ENCODE data around the gene GUCA2A.

The GUCA2A gene

GRCh38 chr1:42173961-42174735 is 9.6 kb upstream of the GUCA2A start:
- Histone ChIP-seq H3K4ac (ENCODE audit: low read length) (no peak overlapping the region), H3K4me1 (ENCODE audit: control insufficient read depth in 2 of 2, insufficient read depth in 1 of 2, low read depth in 1 of 2, low read length in 2 of 2) (peaks cover 5% of the 10 kb centered on the region in 2 donors), H3K4me3 (ENCODE audit: low read length in 2 of 2) (no peak overlapping the region), H4K8ac (ENCODE audit: low read depth, low read length) (no peak overlapping the region), H2BK120ac (ENCODE audit: low read depth, low read length) (no peak overlapping the region), H2BK15ac (ENCODE audit: low read length) (no peak overlapping the region), H3K9me3 (replicated peaks in 1 of 2; ENCODE audit: control insufficient read depth in 2 of 2, insufficient read depth in 1 of 2, low read depth in 1 of 2, low read length in 2 of 2) (no peaks in the 10 kb centered on the region), H4K91ac (ENCODE audit: low read depth, low read length, poor library complexity) (no peak overlapping the region), H3K9ac (ENCODE audit: low read depth, low read length, poor library complexity) (no peak overlapping the region), H2BK12ac (ENCODE audit: low read length) (no peak overlapping the region), H3K18ac (ENCODE audit: low read length) (no peak overlapping the region), H3K79me1 (ENCODE audit: low read depth, low read length) (no peaks in the 10 kb centered on the region), H3K36me3 (replicated peaks in 1 of 2; ENCODE audit: control insufficient read depth in 2 of 2, insufficient read depth in 2 of 2, low read length in 2 of 2) (peaks cover 0 to 12% of the 10 kb centered on the region in 2 donors), H3K27ac (replicated peaks; ENCODE audit: low read length) (no peak overlapping the region), H3K4me2 (ENCODE audit: insufficient read depth, low read length, poor library complexity, severe bottlenecking) (no peak overlapping the region), H3K14ac (ENCODE audit: low read length) (no peak overlapping the region), H2BK5ac (ENCODE audit: low read length) (no peak overlapping the region), H3K27me3 (ENCODE audit: control insufficient read depth in 3 of 3, insufficient read depth in 3 of 3, low read depth in 1 of 3, low read length in 3 of 3) (no peaks in the 10 kb centered on the region), H3K23ac (ENCODE audit: low read depth, low read length, poor library complexity) (no peak overlapping the region), H2AFZ (ENCODE audit: low read length) (no peak overlapping the region), H2AK5ac (ENCODE audit: low read depth, low read length) (no peak overlapping the region)
- WGBS, 2 donors (ENCODE audit: extremely low coverage in 2 of 2, insufficient read length in 2 of 2, insufficient replicate concordance in 1 of 2): no CpG with 5 or more reads among the region's 8 CpGs
- no peak for DNase-seq (ENCODE audit: low spot score)

- no peak overlapping the region for H2BK12ac ChIP-seq (ENCODE audit: low read length)
- no peak overlapping the region for H3K4me2 ChIP-seq (ENCODE audit: insufficient read depth, low read length, poor library complexity, severe bottlenecking)
- no peak overlapping the region for H3K4me3 ChIP-seq (ENCODE audit: low read length in 2 of 2)
- H2BK120ac ChIP-seq (ENCODE audit: low read depth, low read length): no peak overlapping the region
- no peak overlapping the region for H3K4ac ChIP-seq (ENCODE audit: low read length)
- H3K9ac ChIP-seq (ENCODE audit: low read depth, low read length, poor library complexity): no peak overlapping the region
- no peak overlapping the region for H4K91ac ChIP-seq (ENCODE audit: low read depth, low read length, poor library complexity)
- DNase-seq (ENCODE audit: low spot score): peak; percentile 73
- H2AFZ ChIP-seq (ENCODE audit: low read length): no peak overlapping the region
- no CpG with 5 or more reads among the region's 9 CpGs for WGBS, 2 donors (ENCODE audit: extremely low coverage in 2 of 2, insufficient read length in 2 of 2, insufficient replicate concordance in 1 of 2)
- no peak overlapping the region for H2BK15ac ChIP-seq (ENCODE audit: low read length)
- H3K23ac ChIP-seq (ENCODE audit: low read depth, low read length, poor library complexity): no peak overlapping the region
- H2BK5ac ChIP-seq (ENCODE audit: low read length): no peak overlapping the region
- peaks cover 5% of the 10 kb centered on the region in 2 donors for H3K4me1 ChIP-seq (ENCODE audit: control insufficient read depth in 2 of 2, insufficient read depth in 1 of 2, low read depth in 1 of 2, low read length in 2 of 2)
- no peaks in the 10 kb centered on the region for H3K79me1 ChIP-seq (ENCODE audit: low read depth, low read length)
- H3K9me3 ChIP-seq (replicated peaks in 1 of 2; ENCODE audit: control insufficient read depth in 2 of 2, insufficient read depth in 1 of 2, low read depth in 1 of 2, low read length in 2 of 2): no peaks in the 10 kb centered on the region
- peak overlapping the region; percentile 43 for H3K14ac ChIP-seq (ENCODE audit: low read length)
- H3K18ac ChIP-seq (ENCODE audit: low read length): peak overlapping the region; percentile 54
- no peak overlapping the region for H4K8ac ChIP-seq (ENCODE audit: low read depth, low read length)
- peaks cover 0 to 7% of the 10 kb centered on the region in 2 donors for H3K36me3 ChIP-seq (replicated peaks in 1 of 2; ENCODE audit: control insufficient read depth in 2 of 2, insufficient read depth in 2 of 2, low read length in 2 of 2)
- no peak overlapping the region for H3K27ac ChIP-seq (replicated peaks; ENCODE audit: low read length)
- no peaks in the 10 kb centered on the region for H3K27me3 ChIP-seq (ENCODE audit: control insufficient read depth in 3 of 3, insufficient read depth in 3 of 3, low read depth in 1 of 3, low read length in 3 of 3)
- no peak overlapping the region for H2AK5ac ChIP-seq (ENCODE audit: low read depth, low read length)
Measured at GRCh38 chr1:42173155-42173933, 8.8 kb upstream of the GUCA2A start.

DNA sequence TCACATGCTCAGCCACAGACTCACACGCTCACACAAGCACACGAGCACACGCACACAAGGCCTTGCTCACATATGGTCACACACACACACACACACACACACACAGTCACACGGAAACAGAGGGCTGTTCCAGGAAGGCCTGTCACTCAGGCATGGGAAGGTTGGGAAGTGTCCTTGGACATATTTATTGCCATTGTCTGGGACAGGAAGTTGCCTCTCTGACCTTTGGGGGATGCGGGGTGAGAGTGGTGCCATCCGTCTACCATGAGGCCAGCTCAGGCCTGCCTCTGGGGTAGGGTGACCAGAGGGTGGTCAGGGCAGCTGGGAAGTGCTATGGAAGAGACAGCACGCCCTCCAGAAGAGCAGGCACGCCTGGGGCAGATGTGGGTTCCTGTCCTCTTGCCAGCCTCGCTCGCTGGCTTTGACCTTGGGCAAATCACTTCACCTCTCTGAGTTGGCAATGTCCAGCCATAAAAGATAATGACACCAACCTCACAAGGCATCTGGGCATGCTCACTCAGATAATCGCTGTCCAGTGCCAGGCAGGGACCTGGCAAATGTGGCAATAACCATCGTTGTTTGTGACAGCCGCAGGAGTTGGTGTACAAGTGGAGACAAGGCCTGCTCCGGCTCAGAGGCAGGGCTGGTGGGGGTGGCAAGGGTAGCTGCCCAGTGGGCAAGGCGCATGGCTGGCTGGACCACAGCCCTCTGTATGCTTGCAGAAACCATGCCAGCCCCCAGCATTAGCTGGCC is 8.0 kb upstream of the GUCA2A start:
- DNase-seq (ENCODE audit: low spot score): no peak
- H2BK12ac ChIP-seq (ENCODE audit: low read length): no peak overlapping the region

More for the DNA sequence above, 8.0 kb upstream of the GUCA2A start:
- Histone ChIP-seq H3K9ac (ENCODE audit: low read depth, low read length, poor library complexity) (peak overlapping the region; percentile 7), H3K9me3 (replicated peaks in 1 of 2; ENCODE audit: control insufficient read depth in 2 of 2, insufficient read depth in 1 of 2, low read depth in 1 of 2, low read length in 2 of 2) (no peaks in the 10 kb centered on the region), H4K8ac (ENCODE audit: low read depth, low read length) (no peak overlapping the region), H3K36me3 (replicated peaks in 1 of 2; ENCODE audit: control insufficient read depth in 2 of 2, insufficient read depth in 2 of 2, low read length in 2 of 2) (peaks cover 0 to 7% of the 10 kb centered on the region in 2 donors), H4K91ac (ENCODE audit: low read depth, low read length, poor library complexity) (no peak overlapping the region), H3K18ac (ENCODE audit: low read length) (peak overlapping the region; percentile 54), H3K14ac (ENCODE audit: low read length) (peak overlapping the region; percentile 43), H3K4me1 (ENCODE audit: control insufficient read depth in 2 of 2, insufficient read depth in 1 of 2, low read depth in 1 of 2, low read length in 2 of 2) (peaks cover 5% of the 10 kb centered on the region in 2 donors), H2AK5ac (ENCODE audit: low read depth, low read length) (no peak overlapping the region), H3K79me1 (ENCODE audit: low read depth, low read length) (no peaks in the 10 kb centered on the region), H3K4me2 (ENCODE audit: insufficient read depth, low read length, poor library complexity, severe bottlenecking) (no peak overlapping the region), H3K27me3 (ENCODE audit: control insufficient read depth in 3 of 3, insufficient read depth in 3 of 3, low read depth in 1 of 3, low read length in 3 of 3) (no peaks in the 10 kb centered on the region), H2AFZ (ENCODE audit: low read length) (no peak overlapping the region), H2BK120ac (ENCODE audit: low read depth, low read length) (peak overlapping the region; percentile 7), H3K4me3 (ENCODE audit: low read length in 2 of 2) (no peak overlapping the region), H2BK15ac (ENCODE audit: low read length) (no peak overlapping the region), H3K23ac (ENCODE audit: low read depth, low read length, poor library complexity) (no peak overlapping the region), H2BK5ac (ENCODE audit: low read length) (no peak overlapping the region), H3K27ac (replicated peaks; ENCODE audit: low read length) (no peak overlapping the region), H3K4ac (ENCODE audit: low read length) (no peak overlapping the region)
- WGBS, 2 donors (ENCODE audit: extremely low coverage in 2 of 2, insufficient read length in 2 of 2, insufficient replicate concordance in 1 of 2): no CpG with 5 or more reads among the region's 15 CpGs
